ENCODE data around the gene SEPTIN11. TPM values are rescaled to one million over a fixed set of nuclear protein-coding genes. Genes with fewer than 3 reads are reported as not detected.

Gene SEPTIN11
- total RNA-seq, 1 experiment from 2014 or later: 45.1 TPM

DNA sequence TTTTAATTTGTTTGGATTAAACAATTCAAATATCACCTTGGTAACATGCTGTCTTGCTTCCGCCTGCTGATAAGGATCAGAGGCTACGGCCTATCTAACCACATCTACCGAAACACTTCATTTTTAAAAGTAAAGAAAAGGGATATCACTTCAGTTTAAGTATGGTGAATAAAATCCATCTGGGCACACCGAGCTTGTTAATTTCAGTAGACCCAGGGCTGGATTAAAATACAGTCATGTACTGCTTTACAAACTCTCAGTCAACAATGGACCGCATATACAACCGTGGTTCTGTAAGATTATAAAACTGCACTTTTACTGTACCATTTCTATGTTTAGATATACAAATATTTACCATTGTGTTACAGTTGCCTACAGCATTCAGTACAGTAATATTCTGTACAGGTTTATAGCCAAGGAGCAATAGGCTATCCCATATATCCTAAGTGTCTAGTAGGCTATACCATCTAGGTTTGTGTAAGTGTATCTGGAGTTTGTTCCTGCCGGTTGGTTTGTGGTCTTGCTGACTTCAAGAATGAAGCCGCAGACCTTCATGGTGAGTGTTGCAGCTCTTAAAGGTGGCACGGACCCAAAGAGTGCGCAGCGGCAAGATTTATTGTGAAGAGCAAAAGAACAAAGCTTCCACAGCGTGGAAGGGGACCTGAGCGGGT, 40.0 kb downstream of the SEPTIN11 start:
- Histone ChIP-seq H3K79me2 (ENCODE audit: low read length) (peaks cover 31% of the 10 kb centered on the region), H4K20me1 (ENCODE audit: insufficient read depth, low read depth, low read length) (no peaks in the 10 kb centered on the region), H3K9me2 (replicated peaks; ENCODE audit: insufficient read depth, low read length) (no peaks in the 10 kb centered on the region), H3K27me3 (ENCODE audit: low read length) (no peaks in the 10 kb centered on the region), H3K36me3 (ENCODE audit: insufficient read depth, low read length) (no peaks in the 10 kb centered on the region), H2AFZ (ENCODE audit: low read length) (no peak overlapping the region), H3K4me2 (ENCODE audit: low read depth, low read length, poor library complexity, severe bottlenecking) (no peak overlapping the region), H3K4me3 (ENCODE audit: low read length) (no peak overlapping the region), H3K9ac (ENCODE audit: low read length) (no peak overlapping the region), H3K27ac (ENCODE audit: low read length) (no peak overlapping the region), H3K4me1 (ENCODE audit: low read length) (0 out of 2 replicates have a peak, but pooled peaks cover 3% of the 10 kb centered on the region), H3K9me3 (ENCODE audit: low read length) (no peaks in the 10 kb centered on the region)
- DNase-seq: no peak

DNA sequence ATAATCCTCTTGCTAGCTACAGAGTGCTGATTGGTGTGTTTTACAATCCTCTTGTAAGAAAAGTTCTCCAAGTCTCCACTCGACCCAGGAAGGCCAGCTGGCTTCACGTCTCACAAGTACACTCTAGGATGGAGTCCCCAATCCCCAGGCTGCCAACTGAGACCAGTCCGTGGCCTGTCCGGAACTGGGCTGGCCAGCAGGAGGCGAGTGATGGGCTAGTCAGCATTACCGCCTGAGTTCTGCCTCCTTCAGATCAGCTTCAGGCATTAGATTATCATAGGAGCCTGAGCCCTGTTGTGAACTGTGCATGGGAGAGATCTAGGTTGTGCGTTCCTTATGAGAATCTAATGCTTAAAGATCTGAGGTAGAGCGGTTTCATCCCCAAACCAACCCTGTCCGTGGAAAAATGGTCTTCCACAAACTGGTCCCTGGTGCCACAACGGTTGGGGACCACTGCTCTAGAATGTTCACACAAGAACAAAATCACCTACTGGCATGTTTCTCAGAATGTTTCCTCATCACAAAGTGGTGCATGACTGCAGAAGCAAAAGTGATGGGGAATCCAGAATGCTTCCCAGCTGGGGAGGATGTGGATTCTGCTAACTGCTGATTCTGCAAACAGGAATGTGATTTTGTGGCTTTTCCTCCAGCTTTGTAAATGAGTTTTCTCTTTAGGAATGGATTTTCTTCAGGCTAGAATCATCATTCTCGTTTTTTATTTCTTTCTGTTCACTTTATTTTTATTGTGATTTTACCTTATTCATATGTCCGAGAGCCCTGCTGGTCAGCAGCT, 40.9 kb downstream of the SEPTIN11 start:
- Histone ChIP-seq H3K27me3 (ENCODE audit: low read length) (no peaks in the 10 kb centered on the region), H3K79me2 (ENCODE audit: low read length) (peaks cover 27% of the 10 kb centered on the region), H3K36me3 (ENCODE audit: insufficient read depth, low read length) (no peaks in the 10 kb centered on the region), H3K9me3 (ENCODE audit: low read length) (no peaks in the 10 kb centered on the region), H4K20me1 (ENCODE audit: insufficient read depth, low read depth, low read length) (no peaks in the 10 kb centered on the region), H3K27ac (ENCODE audit: low read length) (no peak overlapping the region), H3K9me2 (replicated peaks; ENCODE audit: insufficient read depth, low read length) (no peaks in the 10 kb centered on the region), H2AFZ (ENCODE audit: low read length) (no peak overlapping the region), H3K9ac (ENCODE audit: low read length) (no peak overlapping the region), H3K4me2 (ENCODE audit: low read depth, low read length, poor library complexity, severe bottlenecking) (no peak overlapping the region), H3K4me3 (ENCODE audit: low read length) (no peak overlapping the region), H3K4me1 (ENCODE audit: low read length) (0 out of 2 replicates have a peak, but pooled peaks cover 3% of the 10 kb centered on the region)
- no peak for DNase-seq

DNA sequence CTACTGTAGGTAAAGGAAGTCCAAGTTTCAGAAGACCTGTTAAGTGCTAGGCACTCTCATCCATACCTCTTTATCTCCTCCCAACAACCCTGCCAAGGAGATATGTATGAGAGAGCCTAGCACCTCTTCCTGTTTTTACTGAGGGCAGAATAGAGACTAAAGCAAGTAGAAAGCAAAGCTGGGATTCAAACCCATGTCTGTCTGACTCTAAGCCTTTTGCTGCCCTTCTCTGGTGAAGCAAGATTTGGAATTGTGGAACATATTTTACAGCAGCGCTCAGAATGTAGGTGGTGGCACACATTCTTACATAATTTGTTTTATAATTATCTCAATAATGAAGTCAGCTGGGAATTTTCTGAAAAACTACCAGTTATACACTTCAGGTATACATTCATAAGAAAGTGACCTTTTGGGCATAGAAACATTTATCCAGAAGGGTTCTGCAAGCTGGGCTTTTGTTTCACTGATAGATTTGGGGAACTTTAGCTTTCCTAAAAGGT, 41.7 kb downstream of the SEPTIN11 start:
- no peak overlapping the region for H3K27ac ChIP-seq (ENCODE audit: low read length)
- H3K27me3 ChIP-seq (ENCODE audit: low read length): no peaks in the 10 kb centered on the region

DNA sequence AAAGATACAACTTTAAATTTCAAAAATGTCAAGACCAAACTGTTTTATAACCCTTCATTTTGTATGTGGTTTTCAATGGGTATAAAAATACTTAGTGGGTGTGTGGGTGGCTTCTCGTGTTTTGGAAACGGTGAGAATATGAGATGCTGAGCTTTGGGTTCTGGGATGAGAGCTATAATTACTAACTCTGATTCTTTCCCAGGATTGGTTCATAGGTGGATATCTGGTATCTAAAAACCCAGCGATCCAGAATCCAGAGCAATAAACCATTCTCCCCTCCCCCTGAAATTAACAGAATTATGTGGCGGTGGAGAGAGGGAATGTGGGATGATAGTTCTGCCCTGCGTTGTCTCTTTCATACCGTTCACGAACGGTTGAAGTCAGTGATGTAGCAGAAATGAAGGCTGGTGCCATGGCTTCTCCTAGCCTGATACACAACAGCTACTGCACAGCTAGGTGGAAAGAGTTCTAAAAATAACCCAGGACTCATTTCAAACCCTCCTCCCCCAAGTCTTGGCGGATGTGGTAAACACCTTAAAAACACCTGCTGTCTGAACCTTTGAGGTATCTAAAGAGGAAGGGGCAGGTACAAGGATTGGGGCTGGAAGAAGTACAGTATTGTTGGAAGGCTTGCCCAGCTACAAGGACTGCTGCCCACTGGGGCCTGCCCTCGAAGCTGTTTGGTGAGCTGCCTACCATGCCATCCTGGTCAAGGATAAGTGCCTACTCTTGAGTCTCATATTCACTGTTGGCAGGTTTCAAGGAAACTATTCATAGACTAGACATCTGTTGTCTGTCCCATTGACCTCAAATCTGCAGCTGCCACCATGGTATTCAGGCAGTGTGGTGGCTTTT, 44.5 kb downstream of the SEPTIN11 start:
- Histone ChIP-seq H3K4me3 (ENCODE audit: low read length) (no peak overlapping the region), H2AFZ (ENCODE audit: low read length) (no peak overlapping the region), H3K4me1 (ENCODE audit: low read length) (0 out of 2 replicates have a peak, but pooled peaks cover 3% of the 10 kb centered on the region), H3K36me3 (ENCODE audit: insufficient read depth, low read length) (no peaks in the 10 kb centered on the region), H3K27me3 (ENCODE audit: low read length) (no peaks in the 10 kb centered on the region), H4K20me1 (ENCODE audit: insufficient read depth, low read depth, low read length) (no peaks in the 10 kb centered on the region), H3K9ac (ENCODE audit: low read length) (no peak overlapping the region), H3K9me2 (replicated peaks; ENCODE audit: insufficient read depth, low read length) (no peaks in the 10 kb centered on the region), H3K4me2 (ENCODE audit: low read depth, low read length, poor library complexity, severe bottlenecking) (no peak overlapping the region), H3K79me2 (ENCODE audit: low read length) (peaks cover 11% of the 10 kb centered on the region), H3K27ac (ENCODE audit: low read length) (no peak overlapping the region), H3K9me3 (ENCODE audit: low read length) (no peaks in the 10 kb centered on the region)
- DNase-seq: no peak

More for the DNA sequence above, 41.7 kb downstream of the SEPTIN11 start:
- 0 out of 2 replicates have a peak, but pooled peaks cover 3% of the 10 kb centered on the region for H3K4me1 ChIP-seq (ENCODE audit: low read length)
- DNase-seq: no peak
- no peaks in the 10 kb centered on the region for H3K36me3 ChIP-seq (ENCODE audit: insufficient read depth, low read length)
- H3K9ac ChIP-seq (ENCODE audit: low read length): no peak overlapping the region
- no peaks in the 10 kb centered on the region for H3K9me3 ChIP-seq (ENCODE audit: low read length)
- no peaks in the 10 kb centered on the region for H4K20me1 ChIP-seq (ENCODE audit: insufficient read depth, low read depth, low read length)
- no peaks in the 10 kb centered on the region for H3K9me2 ChIP-seq (replicated peaks; ENCODE audit: insufficient read depth, low read length)
- H3K4me3 ChIP-seq (ENCODE audit: low read length): no peak overlapping the region
- H3K4me2 ChIP-seq (ENCODE audit: low read depth, low read length, poor library complexity, severe bottlenecking): no peak overlapping the region
- H2AFZ ChIP-seq (ENCODE audit: low read length): no peak overlapping the region
- peaks cover 20% of the 10 kb centered on the region for H3K79me2 ChIP-seq (ENCODE audit: low read length)

DNA sequence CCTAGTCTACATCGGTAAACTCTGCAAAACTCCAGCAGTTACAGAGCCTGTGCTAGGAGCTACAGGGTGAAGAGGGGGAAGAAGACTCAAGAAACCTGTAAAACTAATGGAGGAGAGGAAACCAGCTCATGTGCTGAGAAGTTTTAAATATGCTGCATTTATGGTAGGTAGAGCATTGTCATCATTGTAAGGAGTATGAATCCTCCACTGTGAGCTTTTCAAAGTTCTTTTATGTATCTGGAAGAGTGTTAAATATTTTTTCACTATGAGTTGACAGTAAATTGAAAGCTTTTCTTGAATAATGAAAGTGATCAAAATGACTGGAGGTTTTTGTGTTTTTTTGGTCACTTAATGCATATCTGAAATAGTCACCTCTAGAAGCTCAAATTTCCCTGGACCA, 46.2 kb downstream of the SEPTIN11 start:
- H3K27me3 ChIP-seq (ENCODE audit: low read length): no peaks in the 10 kb centered on the region
- no peak overlapping the region for H3K9ac ChIP-seq (ENCODE audit: low read length)
- H3K4me2 ChIP-seq (ENCODE audit: low read depth, low read length, poor library complexity, severe bottlenecking): no peak overlapping the region
- DNase-seq: no peak
- H3K4me1 ChIP-seq (ENCODE audit: low read length): 0 out of 2 replicates have a peak, but pooled peaks cover 3% of the 10 kb centered on the region
- peaks cover 11% of the 10 kb centered on the region for H3K79me2 ChIP-seq (ENCODE audit: low read length)
- H3K27ac ChIP-seq (ENCODE audit: low read length): no peak overlapping the region
- no peaks in the 10 kb centered on the region; the same call in 1 of the 2 replicates for H3K36me3 ChIP-seq (ENCODE audit: insufficient read depth, low read length)
- no peaks in the 10 kb centered on the region for H4K20me1 ChIP-seq (ENCODE audit: insufficient read depth, low read depth, low read length)
- no peak overlapping the region for H3K4me3 ChIP-seq (ENCODE audit: low read length)
- H2AFZ ChIP-seq (ENCODE audit: low read length): no peak overlapping the region
- H3K9me3 ChIP-seq (ENCODE audit: low read length): no peaks in the 10 kb centered on the region
- H3K9me2 ChIP-seq (replicated peaks; ENCODE audit: insufficient read depth, low read length): no peaks in the 10 kb centered on the region

DNA sequence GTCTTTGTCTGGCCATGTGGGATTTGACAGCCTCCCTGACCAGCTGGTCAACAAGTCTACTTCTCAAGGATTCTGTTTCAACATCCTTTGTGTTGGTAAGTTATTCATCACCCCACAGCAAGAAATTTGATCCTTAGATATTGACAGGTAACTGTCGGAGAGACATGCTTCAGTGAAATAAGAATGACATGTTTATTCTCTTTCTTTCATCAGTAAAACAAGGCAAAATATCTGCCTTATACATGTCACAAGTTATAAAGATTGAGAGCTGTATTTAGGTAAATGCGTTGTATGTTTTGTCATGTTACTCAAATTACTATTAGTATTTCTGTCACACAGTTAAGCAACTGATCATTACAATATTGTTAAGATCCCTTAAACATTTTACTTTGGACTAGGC, 46.9 kb downstream of the SEPTIN11 start:
- Histone ChIP-seq H3K27me3 (ENCODE audit: low read length) (no peaks in the 10 kb centered on the region), H3K9ac (ENCODE audit: low read length) (no peak overlapping the region), H3K79me2 (ENCODE audit: low read length) (peaks cover 11% of the 10 kb centered on the region), H3K4me2 (ENCODE audit: low read depth, low read length, poor library complexity, severe bottlenecking) (no peak overlapping the region), H3K36me3 (ENCODE audit: insufficient read depth, low read length) (no peaks in the 10 kb centered on the region; the same call in 1 of the 2 replicates), H3K4me3 (ENCODE audit: low read length) (no peak overlapping the region), H4K20me1 (ENCODE audit: insufficient read depth, low read depth, low read length) (no peaks in the 10 kb centered on the region), H3K9me3 (ENCODE audit: low read length) (no peaks in the 10 kb centered on the region), H3K27ac (ENCODE audit: low read length) (no peak overlapping the region), H3K4me1 (ENCODE audit: low read length) (0 out of 2 replicates have a peak, but pooled peaks cover 3% of the 10 kb centered on the region), H2AFZ (ENCODE audit: low read length) (no peak overlapping the region), H3K9me2 (replicated peaks; ENCODE audit: insufficient read depth, low read length) (no peaks in the 10 kb centered on the region)
- DNase-seq: no peak

DNA sequence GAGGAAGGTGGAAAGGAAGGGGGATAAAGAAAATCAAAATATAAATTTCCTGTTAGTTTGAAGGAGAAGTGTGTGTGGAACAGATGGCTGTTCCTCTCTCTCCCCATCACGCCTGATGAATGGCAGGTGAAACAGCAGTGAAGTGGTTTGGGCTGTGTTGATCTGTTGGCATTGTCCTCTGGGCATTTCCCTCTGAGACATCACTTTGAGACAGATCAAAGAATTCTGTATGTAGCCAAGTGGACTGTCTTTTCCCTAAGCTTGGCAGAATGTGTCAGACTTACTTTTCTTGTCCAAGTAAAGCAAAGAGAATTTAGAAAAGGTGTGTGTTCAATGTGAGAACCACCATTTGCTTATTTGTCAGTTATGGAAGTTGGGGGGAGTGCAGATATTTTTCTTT, 47.5 kb downstream of the SEPTIN11 start:
- H3K4me2 ChIP-seq (ENCODE audit: low read depth, low read length, poor library complexity, severe bottlenecking): no peak overlapping the region
- no peak for DNase-seq
- H3K9ac ChIP-seq (ENCODE audit: low read length): no peak overlapping the region
- no peaks in the 10 kb centered on the region for H3K27me3 ChIP-seq (ENCODE audit: low read length)
- 0 out of 2 replicates have a peak, but pooled peaks cover 3% of the 10 kb centered on the region for H3K4me1 ChIP-seq (ENCODE audit: low read length)
- no peak overlapping the region for H3K4me3 ChIP-seq (ENCODE audit: low read length)
- H3K27ac ChIP-seq (ENCODE audit: low read length): no peak overlapping the region
- H2AFZ ChIP-seq (ENCODE audit: low read length): no peak overlapping the region
- H3K36me3 ChIP-seq (ENCODE audit: insufficient read depth, low read length): no peaks in the 10 kb centered on the region; the same call in 1 of the 2 replicates
- no peaks in the 10 kb centered on the region for H3K9me2 ChIP-seq (replicated peaks; ENCODE audit: insufficient read depth, low read length)
- no peaks in the 10 kb centered on the region for H4K20me1 ChIP-seq (ENCODE audit: insufficient read depth, low read depth, low read length)
- H3K79me2 ChIP-seq (ENCODE audit: low read length): peaks cover 9% of the 10 kb centered on the region
- H3K9me3 ChIP-seq (ENCODE audit: low read length): no peaks in the 10 kb centered on the region
